DMS53 (cell line): ENCODE measurements around the gene MARVELD2.
A peak's percentile ranks its signal among the peaks of the same experiment; 100 is the strongest.
"Not testable (repeated sequence)": the region's sequence is repeated elsewhere in the genome, so short reads cannot be mapped to it uniquely, and the experiment has no call there.

Experiments used
- DNase-seq: peaks from one replicate; lab custom pipeline; 2025; lab: John Stamatoyannopoulos, UW

Gene MARVELD2

GRCh38 chr5:69450116-69450515 is 35.2 kb downstream of the MARVELD2 start:
- DNase-seq: peak; percentile 40

- not testable (repeated sequence) for DNase-seq
Measured at GRCh38 chr5:69450527-69450926, 35.6 kb downstream of the MARVELD2 start.

- DNase-seq: peak; percentile 91
Measured at GRCh38 chr5:69451941-69452647, 37.2 kb downstream of the MARVELD2 start.

GRCh38 chr5:69453487-69453886 is 38.6 kb downstream of the MARVELD2 start:
- not testable (repeated sequence) for DNase-seq

- peak; percentile 50 for DNase-seq
Measured at GRCh38 chr5:69454460-69455249, 39.7 kb downstream of the MARVELD2 start.

- DNase-seq: not testable (repeated sequence)
Measured at GRCh38 chr5:69455428-69455988, 40.6 kb downstream of the MARVELD2 start.

- DNase-seq: no peak
Measured at GRCh38 chr5:69462170-69462569, 47.3 kb downstream of the MARVELD2 start.

- DNase-seq: not testable (repeated sequence)
Measured at GRCh38 chr5:69466375-69466774, 51.5 kb downstream of the MARVELD2 start.

GRCh38 chr5:69467442-69468225 is 52.7 kb downstream of the MARVELD2 start:
- no peak for DNase-seq

- DNase-seq: no peak
Measured at GRCh38 chr5:69468631-69469030, 53.7 kb downstream of the MARVELD2 start.

- DNase-seq: not testable (repeated sequence)
Measured at GRCh38 chr5:69471516-69471915, 56.6 kb downstream of the MARVELD2 start.

- DNase-seq: not testable (repeated sequence)
Measured at GRCh38 chr5:69472535-69473143, 57.7 kb downstream of the MARVELD2 start.

- peak; percentile 29 for DNase-seq
Measured at GRCh38 chr5:69477170-69477569, 62.3 kb downstream of the MARVELD2 start.

- DNase-seq: not testable (repeated sequence)
Measured at GRCh38 chr5:69478296-69478695, 63.4 kb downstream of the MARVELD2 start.

GRCh38 chr5:69484891-69485290 is 70.0 kb downstream of the MARVELD2 start:
- DNase-seq: no peak

GRCh38 chr5:69485471-69485870 is 70.6 kb downstream of the MARVELD2 start:
- peak; percentile 49 for DNase-seq

GRCh38 chr5:69489246-69489645 is 74.3 kb downstream of the MARVELD2 start:
- no peak for DNase-seq

GRCh38 chr5:69491027-69491426 is 76.1 kb downstream of the MARVELD2 start:
- no peak for DNase-seq

- DNase-seq: peak; percentile 62
Measured at GRCh38 chr5:69491838-69492390, 77.0 kb downstream of the MARVELD2 start.

GRCh38 chr5:69492391-69492922 is 77.5 kb downstream of the MARVELD2 start, which contains the start of gene OCLN:
Gene OCLN, plus strand, starts transcription at chr5:69492790. Its CDS starts 11,455 bp downstream, at chr5:69504245.
- peak; percentile 97 for DNase-seq

GRCh38 chr5:69492923-69493395 is 78.0 kb downstream of the MARVELD2 start:
- peak; percentile 85 for DNase-seq
